WTC11 (cell line): ENCODE data around the gene FLT4.

Experiments
- ATF3 ChIP-seq: sonication (generic); formaldehyde crosslinking; conservative IDR thresholded peaks from 2 replicates; pipeline ENCODE4 v1.8.1; 2022; ENCODE audit warnings: mild to moderate bottlenecking, missing genetic modification reagents
- CBFB ChIP-seq: sonication (generic); formaldehyde crosslinking; IDR thresholded peaks from 2 replicates; pipeline ENCODE4 v1.8.1; 2022; ENCODE audit warnings: mild to moderate bottlenecking, low read depth, missing genetic modification reagents
- CTCF ChIP-seq: fragments of 200-600 bp; IDR thresholded peaks from 2 replicates; pipeline ENCODE4 v1.8.0; 2022; ENCODE audit warnings: antibody characterized with exemption
- ELF4 ChIP-seq: sonication (generic); formaldehyde crosslinking; IDR thresholded peaks from 2 replicates; pipeline ENCODE4 v1.8.1; 2022; ENCODE audit warnings: low read depth, mild to moderate bottlenecking, moderate library complexity, missing genetic modification reagents
- FOXP1 ChIP-seq: sonication (generic); formaldehyde crosslinking; IDR thresholded peaks from 2 replicates; pipeline ENCODE4 v1.8.0; 2022; ENCODE audit warnings: missing genetic modification reagents, mild to moderate bottlenecking, moderate library complexity, borderline replicate concordance
- MYBL2 ChIP-seq: sonication (generic); formaldehyde crosslinking; IDR thresholded peaks from 2 replicates; pipeline ENCODE4 v1.8.1; 2023; ENCODE audit warnings: mild to moderate bottlenecking, moderate library complexity, missing genetic modification reagents
- ZNF317 ChIP-seq: sonication (generic); formaldehyde crosslinking; IDR thresholded peaks from 2 replicates; pipeline ENCODE4 v1.8.1; 2023; ENCODE audit warnings: low read depth, mild to moderate bottlenecking, moderate library complexity, missing genetic modification reagents, borderline replicate concordance

GRCh38 chr5:180586204-180586603 is 63.2 kb downstream of the FLT4 start:
- TF ChIP-seq MYBL2 (CRISPR knock-in tag) (no peak), CTCF (no peak), ATF3 (CRISPR knock-in tag) (no peak), ZNF317 (no peak), FOXP1 (CRISPR knock-in tag) (no peak), ELF4 (CRISPR knock-in tag) (no peak), CBFB (CRISPR knock-in tag) (no peak)
